HG03280 (cell line): ENCODE results near the gene CA5A.
"Not testable (repeated sequence)": the region's sequence is repeated elsewhere in the genome, so short reads cannot be mapped to it uniquely, and the experiment has no call there.

ENCODE experiments used
- ATAC-seq: cut with Tn5 transposase; IDR thresholded peaks from one replicate; pipeline ENCODE4 v1.9.1; 2021; ENCODE audit warnings: mild to moderate bottlenecking, moderate library complexity; ENCODE audit not compliant: unreplicated experiment

The CA5A gene

GRCh38 chr16:87926246-87927194 lies 9.8 kb downstream of the CA5A start:
- no peak for ATAC-seq

GRCh38 chr16:87924811-87925670 lies 11.3 kb downstream of the CA5A start:
- ATAC-seq: no peak

GRCh38 chr16:87924041-87924810 lies 12.1 kb downstream of the CA5A start:
- peak; percentile 68 for ATAC-seq

- no peak for ATAC-seq
These were observed 14.0 kb downstream of the CA5A start for GRCh38 chr16:87922250-87922871.

GRCh38 chr16:87921236-87921773 lies 15.0 kb downstream of the CA5A start:
- ATAC-seq: no peak

- ATAC-seq: no peak
These were observed 16.7 kb downstream of the CA5A start for GRCh38 chr16:87919681-87919994.

- no peak for ATAC-seq
These were observed 17.3 kb downstream of the CA5A start for GRCh38 chr16:87918866-87919680.

GRCh38 chr16:87918338-87918737 lies 18.0 kb downstream of the CA5A start:
- no peak for ATAC-seq

- no peak for ATAC-seq
These were observed 18.8 kb downstream of the CA5A start for GRCh38 chr16:87917503-87917902.

- no peak for ATAC-seq
These were observed 21.5 kb downstream of the CA5A start for GRCh38 chr16:87914812-87915211.

- not testable (repeated sequence) for ATAC-seq
These were observed 22.2 kb downstream of the CA5A start for GRCh38 chr16:87914021-87914725.

- ATAC-seq: not testable (repeated sequence)
These were observed 23.6 kb downstream of the CA5A start for GRCh38 chr16:87912691-87913090.

- ATAC-seq: not testable (repeated sequence)
These were observed 25.1 kb downstream of the CA5A start for GRCh38 chr16:87911106-87911763.

GRCh38 chr16:87909203-87909935 lies 27.0 kb downstream of the CA5A start:
- peak; percentile 79 for ATAC-seq

- not testable (repeated sequence) for ATAC-seq
These were observed 28.2 kb downstream of the CA5A start for GRCh38 chr16:87908101-87908500.

GRCh38 chr16:87905521-87905920 lies 30.8 kb downstream of the CA5A start:
- not testable (repeated sequence) for ATAC-seq

- ATAC-seq: not testable (repeated sequence)
These were observed 31.4 kb downstream of the CA5A start for GRCh38 chr16:87904963-87905362.

GRCh38 chr16:87900489-87900888 lies 35.8 kb downstream of the CA5A start:
- not testable (repeated sequence) for ATAC-seq
